DMS153 treated with DMSO at 0.1 percent for 48 hours (cell line): ENCODE data around the gene ACADS.
"Not testable (repeated sequence)": the region's sequence is repeated elsewhere in the genome, so short reads cannot be mapped to it uniquely, and the experiment has no call there.

Source experiments
- DNase-seq: peaks from one replicate; lab custom pipeline; 2025; ENCODE audit not compliant: unreplicated experiment; lab: John Stamatoyannopoulos, UW

The ACADS gene

DNA sequence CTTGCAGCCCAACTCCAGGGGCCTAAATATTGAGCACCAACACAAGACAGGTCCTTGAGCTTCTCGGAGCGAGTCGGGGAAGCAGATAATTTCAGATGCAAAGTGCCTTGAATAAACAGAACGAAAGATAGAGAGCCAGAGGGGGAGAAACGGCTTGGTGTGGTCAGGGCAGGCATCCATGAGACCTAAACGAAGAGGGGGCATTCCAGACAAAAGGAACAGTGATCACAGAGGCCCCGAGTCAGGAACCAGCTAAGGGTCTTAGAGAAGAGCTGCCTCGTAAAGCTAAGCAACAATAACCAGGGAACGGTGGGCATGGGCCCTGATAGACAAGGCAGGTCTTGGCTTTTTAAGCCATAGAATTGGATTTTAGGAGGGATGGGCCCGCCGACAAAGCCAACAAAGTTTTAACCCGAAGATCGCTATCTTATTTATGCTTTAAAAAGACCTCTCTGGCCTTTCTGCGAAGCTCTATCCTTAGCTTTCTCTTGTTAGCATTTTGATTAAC, 421 bp upstream of the ACADS start:
- peak; percentile 38 for DNase-seq

DNA sequence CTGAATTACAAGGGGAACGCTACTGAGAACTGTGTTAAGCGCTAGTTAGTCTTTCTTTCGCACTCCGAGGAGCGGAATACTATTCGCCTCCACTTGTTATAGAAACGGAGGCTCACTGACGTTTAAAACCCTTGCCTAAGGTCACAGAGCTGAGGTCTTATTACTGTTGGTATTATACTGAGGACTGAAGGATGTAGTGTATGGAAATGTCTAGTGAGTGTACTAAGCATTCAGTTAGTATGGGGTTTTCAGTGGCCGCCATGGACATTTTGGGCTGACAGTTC, 826 bp downstream of the ACADS start:
- no peak for DNase-seq

DNA sequence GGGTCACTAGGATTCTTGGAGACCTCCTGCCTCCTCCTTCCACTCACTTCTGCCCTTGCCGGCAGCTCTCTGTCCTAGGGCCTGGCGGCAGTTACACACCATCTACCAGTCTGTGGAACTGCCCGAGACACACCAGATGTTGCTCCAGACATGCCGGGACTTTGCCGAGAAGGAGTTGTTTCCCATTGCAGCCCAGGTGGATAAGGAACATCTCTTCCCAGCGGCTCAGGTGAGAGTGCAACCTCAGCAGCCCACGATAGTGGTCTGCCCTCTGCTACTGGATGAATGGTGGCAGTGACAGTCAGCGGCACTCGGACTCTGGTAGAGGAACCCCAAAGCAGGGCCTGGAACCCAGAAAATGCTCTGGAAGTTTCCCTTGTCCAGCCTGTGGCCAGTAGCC, 1.3 kb downstream of the ACADS start:
- DNase-seq, result no peak

DNA sequence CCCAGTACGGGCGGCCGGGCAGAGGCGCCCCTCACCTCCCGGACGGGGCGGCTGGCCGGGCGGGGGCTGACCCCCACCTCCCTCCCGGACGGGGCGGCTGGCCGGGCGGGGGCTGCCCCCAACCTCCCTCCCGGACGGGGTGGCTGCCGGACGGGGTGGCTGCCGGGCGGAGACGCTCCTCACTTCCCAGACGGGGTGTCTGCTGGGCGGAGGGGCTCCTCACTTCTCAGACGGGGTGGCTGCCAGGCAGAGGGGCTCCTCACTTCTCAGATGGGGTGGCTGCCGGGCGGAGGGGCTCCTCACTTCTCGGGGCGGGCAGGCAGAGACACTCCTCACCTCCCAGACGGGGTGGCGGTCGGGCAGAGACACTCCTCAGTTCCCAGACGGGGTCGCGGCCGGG, 6.6 kb downstream of the ACADS start:
- not testable (repeated sequence) for DNase-seq

DNA sequence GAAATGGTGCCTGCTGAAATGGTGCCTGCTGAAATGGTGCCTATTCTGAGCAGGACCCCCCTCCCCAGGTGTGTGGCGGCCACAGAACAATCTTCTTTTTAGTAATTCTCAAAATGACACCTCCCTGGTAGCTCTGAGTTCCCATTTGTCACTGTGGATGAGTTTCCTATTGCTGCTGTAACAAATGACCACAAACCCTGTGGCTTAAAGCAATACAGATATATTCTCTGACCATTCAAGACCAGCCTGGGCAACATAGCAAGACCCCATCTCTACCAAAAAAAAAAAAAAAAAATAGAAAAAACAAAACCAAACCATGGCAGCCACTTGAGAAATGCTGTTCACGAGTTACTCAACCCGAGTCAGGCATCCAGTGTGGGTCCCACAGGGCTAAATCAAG, 7.9 kb downstream of the ACADS start:
- no peak for DNase-seq

DNA sequence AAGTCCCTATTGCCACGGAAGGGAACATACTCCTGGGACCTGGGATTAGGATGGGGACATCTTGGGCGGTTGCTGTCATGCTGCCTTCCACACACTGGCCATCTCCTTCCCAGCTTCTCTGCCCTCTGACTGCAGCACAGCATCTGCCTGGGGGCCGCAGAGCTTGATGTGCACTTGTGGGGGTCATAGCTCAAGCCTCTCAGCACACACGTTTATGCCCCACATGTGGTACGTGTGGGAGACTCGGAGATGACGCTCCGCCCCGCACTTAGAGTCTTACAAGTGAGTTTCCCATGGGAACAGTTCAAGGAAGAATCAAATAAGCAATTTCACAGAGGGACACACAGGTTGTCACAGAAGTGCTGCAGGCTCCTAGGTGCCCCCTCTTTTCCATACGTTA, 8.6 kb downstream of the ACADS start:
- no peak for DNase-seq

DNA sequence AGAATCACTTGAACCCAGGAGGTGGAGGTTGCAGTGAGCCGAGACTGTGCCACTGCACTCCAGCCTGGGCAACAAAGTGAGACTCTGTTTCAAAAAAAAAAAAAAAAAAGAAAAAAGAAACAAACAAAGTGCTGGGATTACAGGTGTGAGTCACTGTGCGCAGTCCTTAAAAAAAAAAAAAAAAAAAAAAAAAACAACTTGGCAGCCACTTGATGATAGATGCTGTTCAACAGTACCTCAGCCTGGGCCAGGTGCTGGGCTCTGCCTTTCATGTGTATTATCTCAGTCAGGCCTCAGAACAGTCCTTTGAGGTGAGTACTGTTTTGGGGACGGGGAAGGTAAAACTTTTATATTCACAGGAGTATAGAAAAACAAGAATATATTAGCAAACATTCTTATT, 9.6 kb downstream of the ACADS start:
- no peak for DNase-seq

DNA sequence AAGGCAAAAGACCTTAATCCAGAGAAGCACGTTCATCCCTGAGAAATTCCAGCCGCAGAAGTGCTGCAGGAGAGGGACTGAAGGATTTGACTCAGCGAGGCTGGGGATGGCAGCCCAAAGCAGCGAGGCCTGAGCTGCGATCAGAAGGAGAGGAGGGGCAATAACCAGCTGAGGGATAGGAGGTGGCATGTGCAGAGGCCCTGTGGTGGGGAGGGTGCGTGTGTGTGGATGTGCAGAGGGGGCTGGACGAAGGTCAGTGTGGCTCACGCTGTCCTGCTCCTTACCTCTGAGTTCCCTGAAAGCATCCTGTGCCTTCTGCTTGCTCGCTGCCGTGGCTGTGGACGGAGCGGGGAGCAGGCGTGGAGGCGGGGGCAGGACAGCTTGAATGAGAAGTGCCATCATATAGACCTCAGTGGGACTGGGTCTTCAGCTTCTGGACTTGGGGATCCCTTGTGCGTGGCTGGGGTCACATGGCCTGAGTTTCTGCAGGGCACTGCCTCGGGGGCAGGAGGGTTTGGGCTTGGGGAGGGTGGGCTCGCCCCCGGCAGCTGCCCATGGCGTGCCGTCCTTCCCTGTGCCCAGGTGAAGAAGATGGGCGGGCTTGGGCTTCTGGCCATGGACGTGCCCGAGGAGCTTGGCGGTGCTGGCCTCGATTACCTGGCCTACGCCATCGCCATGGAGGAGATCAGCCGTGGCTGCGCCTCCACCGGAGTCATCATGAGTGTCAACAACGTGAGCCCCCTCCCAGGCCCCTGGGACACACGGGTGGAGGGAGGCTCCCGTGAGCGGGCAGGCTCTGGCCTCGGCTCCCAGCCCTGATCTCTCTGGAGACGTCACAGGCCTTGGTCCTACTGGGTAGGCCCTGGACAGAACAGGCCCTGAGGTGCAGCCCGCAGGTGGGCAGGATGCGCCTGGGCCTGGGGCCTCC, 11.0 kb downstream of the ACADS start:
- no peak for DNase-seq

DNA sequence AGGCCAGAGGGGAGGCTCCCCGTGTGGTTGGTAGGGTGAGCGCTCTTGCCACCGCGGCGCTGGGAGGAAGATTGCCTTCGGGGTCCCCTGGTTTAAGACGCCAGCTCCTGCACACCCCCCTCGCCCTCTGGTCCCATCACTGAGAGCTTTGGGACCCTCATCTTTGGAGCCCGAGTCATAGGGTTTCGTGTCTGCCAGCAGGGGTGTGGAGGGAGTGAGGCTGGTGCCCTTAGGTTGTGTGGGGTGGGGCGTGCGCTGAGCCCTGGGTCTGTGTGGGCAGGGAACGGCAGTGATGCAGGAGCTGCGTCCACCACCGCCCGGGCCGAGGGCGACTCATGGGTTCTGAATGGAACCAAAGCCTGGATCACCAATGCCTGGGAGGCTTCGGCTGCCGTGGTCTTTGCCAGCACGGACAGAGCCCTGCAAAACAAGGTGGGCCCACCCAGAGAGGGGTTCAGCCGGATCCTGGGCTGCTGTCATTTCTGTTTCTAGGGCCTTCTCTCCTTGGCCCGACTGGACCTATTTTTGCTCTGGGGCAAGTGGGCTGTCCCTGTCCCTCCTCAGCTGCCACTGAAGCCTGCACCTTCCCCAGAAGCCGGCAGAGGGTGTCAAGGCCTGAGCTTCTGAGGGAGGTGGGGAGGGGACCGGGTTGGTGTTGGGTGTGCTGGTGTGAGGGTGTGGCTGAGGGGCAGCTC, 12.1 kb downstream of the ACADS start:
- no peak for DNase-seq

DNA sequence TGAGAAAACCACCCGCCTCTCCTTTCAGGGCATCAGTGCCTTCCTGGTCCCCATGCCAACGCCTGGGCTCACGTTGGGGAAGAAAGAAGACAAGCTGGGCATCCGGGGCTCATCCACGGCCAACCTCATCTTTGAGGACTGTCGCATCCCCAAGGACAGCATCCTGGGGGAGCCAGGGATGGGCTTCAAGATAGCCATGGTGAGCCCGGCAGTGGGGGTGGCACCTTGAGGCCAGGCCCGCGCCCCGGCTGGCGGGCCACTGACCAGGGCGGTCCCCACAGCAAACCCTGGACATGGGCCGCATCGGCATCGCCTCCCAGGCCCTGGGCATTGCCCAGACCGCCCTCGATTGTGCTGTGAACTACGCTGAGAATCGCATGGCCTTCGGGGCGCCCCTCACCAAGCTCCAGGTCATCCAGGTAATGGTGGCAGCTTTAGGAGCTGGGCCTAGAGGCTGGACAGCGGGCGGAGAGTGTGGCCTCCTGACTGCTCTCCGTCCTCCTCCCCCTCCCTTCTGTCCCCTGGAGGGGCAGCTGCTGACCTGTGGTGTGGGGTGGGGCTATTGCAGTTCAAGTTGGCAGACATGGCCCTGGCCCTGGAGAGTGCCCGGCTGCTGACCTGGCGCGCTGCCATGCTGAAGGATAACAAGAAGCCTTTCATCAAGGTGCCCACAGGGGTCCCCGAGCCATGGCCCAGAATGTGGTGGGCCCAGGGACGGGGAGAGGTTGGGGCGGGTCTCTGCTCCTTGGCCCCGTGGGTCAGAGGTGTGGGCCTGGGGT, 12.8 kb downstream of the ACADS start:
- DNase-seq, result no peak

DNA sequence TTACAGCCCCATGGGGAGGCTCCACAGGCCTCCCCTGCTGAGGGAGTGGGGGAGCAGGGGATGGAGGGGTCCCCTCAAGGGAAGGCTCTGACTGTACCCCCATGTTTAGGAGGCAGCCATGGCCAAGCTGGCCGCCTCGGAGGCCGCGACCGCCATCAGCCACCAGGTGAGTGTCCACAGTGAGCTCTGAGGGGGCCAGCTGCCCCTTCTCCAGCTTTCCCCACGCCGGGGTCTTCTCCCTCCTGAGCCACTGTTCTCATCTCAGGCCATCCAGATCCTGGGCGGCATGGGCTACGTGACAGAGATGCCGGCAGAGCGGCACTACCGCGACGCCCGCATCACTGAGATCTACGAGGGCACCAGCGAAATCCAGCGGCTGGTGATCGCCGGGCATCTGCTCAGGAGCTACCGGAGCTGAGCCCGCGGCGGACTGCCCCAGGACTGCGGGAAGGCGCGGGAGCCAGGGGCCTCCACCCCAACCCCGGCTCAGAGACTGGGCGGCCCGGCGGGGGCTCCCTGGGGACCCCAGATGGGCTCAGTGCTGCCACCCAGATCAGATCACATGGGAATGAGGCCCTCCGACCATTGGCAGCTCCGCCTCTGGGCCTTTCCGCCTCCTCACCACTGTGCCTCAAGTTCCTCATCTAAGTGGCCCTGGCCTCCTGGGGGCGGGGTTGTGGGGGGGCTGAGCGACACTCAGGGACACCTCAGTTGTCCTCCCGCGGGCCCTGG, 13.6 kb downstream of the ACADS start:
- no peak for DNase-seq

DNA sequence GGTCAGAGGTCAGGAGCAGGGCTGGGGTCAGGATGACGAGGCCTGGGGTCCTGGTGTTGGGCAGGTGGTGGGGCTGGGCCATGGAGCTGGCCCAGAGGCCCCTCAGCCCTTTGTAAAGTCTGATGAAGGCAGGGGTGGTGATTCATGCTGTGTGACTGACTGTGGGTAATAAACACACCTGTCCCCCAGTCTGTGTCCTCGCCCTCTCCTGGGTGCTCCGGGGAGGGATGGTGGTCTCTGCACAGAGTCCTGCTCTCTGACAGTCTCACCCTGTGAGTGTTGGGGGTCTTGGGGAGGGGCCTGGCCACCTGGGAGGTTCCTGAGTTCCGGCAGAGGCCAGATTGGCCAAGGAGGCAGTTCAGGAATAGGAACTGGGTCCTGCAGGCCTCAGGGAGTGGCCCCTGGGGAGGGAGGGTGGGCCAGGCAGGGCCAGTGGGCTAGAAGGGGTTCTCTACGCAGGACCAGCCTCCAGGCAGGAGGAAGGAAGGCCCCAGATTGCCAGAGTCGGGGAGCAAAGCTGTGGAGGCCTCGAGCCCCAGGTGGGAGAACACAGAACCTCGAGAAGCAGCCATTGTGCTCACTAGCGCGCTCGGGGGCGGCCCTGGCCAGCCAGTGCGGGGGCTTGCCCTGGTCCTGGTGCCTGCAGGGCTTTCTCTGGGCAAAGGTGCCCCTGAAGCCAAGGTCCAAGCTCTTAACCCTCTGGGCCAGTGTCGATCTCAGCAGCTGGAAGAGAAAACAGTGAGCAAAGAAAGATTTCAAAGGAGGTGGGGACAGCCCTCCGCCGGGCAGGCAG, 14.4 kb downstream of the ACADS start:
- DNase-seq, result no peak

DNA sequence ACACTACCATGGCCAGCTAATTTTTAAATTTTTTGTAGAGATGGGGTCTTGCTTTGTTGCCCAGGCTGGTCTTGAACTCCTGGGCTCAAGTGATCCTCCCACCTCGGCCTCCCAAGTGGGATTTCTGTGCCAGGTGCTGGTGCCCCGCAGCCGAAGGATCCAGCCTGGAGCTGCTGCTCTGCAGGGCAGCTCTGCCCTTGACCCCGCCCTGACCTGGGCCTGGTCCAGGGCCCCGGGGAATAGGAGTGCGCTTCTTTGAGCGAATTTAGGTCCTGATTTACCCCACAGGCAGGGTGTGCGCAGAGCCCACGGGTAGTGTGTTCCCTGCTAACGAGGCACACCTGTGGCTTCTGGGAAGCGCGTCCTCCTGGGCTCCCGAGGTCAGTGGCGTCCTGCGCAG, 15.2 kb downstream of the ACADS start:
- no peak for DNase-seq

DNA sequence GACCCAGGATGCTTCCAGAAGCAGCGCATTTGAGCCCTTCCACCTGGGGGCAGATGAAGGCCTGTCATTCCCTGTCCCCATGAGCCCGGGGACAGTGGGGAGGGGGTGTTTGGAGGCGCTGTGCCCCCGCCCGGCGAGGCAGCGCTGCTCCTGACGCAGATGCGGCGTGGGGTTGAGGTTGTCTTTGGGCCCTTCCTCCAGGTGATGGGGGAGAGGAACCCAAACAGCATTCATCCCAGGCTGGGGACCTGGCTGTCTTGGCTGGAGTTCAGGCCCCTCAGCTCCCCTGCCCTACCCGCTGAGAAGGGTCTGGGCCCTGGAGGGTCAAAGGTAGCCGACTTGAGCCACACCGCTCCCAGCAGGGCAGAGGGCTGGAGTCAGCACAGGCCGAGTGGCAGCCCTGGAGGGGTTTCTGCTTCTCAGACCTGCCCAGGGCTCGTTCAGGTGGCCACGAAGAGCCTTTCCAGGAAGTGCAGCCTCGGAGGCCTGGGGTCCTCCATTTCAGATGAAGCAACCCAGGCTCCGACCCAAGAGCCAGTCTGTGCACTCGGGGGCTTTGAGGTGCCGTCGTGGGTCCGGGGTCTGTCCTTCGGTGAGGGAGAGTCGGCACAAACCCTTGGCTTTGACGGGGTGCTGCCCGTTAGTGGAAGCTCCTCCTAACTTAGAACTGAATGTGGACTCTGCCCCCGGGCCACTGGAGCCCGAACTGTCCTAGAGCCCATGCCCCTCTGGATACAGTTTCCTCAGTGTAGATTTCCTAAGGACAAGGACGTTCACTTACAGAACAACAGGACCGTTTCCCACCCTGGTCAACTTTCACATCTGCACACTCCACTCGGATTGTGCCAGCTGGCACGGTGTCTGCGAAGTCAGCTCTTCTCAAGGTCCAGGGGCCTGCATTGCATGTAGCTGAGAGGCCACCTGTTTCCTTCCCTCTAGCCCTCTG, 16.1 kb downstream of the ACADS start:
- DNase-seq, result no peak

DNA sequence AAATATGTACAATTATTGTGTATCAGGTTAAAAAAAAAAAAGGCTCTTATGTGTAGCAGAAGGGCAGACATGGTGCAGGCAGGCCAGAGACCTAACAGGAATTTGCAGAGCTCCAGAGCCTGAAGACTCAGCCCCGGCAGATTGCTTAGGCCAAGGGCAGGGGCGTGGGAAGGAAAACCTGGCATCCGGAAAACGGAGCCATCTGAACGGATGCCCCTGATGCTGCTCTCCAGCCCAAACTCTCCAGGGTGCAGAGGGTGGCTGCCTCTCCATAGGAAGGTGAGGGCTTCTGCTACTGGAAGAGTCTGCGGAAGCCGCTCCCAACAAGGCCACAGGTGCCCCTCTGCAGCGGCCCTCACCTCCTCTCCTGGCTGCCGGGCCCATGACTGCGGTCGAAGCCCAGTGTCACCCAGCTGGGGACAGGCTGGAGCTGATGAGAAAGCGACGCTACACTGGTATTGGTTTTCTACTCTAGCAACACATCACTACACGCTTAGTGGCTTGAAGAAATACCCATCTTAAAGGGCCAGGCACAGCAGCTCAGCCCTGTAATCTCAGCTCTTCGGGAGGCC, 19.4 kb downstream of the ACADS start:
- DNase-seq, result no peak

DNA sequence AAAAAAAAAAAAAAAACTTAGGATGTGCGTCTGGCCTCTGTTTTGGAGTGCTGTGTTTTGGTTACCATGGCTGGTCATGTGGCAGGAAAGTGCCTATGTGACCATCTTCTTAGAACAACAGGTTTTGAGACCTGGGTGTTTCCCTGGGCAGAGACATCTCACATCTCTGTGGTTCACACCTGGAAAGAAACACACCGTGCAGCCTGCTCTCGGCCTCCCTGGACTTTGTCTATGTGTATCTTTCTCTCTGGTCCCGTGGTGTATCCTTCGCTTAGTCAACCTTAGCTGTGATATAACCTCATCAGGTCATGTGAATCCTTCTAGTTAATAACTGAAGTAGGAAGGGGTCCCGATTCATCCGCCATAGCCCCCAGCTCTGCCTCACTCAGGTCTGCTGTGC, 22.6 kb downstream of the ACADS start:
- no peak for DNase-seq

DNA sequence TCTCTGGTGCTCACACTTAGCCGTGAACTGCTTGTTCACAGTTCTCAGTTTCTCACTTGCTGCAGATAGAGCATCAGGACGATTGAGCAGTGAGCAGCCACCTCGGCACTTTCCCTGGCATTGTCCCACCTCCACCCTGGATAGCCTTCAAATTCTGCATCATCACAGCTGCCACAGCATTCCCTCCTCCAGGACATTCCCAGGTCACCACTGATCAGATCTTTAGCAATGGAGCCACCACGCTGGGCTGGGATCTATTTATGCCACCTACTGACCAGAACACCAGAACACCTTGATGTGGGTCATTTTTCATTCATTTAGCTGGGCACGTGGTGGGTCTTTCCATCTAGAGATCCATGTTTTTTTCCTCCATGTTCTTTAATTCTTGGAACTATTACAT, 23.6 kb downstream of the ACADS start:
- DNase-seq, result no peak

DNA sequence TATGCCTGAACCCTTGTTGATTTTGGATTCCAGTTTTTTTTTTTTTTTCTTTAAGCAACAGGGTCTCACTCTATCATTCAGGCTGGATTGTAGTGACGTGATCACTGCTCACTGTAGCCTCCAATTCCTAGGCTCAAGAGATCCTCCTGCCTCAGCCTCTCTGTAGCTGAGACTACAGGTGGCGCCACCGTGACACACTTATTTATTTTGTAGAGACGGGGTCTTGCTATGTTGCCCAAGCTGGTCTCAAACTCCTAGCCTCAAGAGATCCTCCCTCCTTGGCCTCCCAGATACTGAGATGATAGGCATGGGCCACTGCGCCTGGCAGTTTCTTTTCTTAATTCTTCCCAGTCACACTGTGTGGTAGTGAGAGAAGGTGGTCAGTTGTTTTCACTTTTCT, 25.2 kb downstream of the ACADS start:
- DNase-seq, result no peak

DNA sequence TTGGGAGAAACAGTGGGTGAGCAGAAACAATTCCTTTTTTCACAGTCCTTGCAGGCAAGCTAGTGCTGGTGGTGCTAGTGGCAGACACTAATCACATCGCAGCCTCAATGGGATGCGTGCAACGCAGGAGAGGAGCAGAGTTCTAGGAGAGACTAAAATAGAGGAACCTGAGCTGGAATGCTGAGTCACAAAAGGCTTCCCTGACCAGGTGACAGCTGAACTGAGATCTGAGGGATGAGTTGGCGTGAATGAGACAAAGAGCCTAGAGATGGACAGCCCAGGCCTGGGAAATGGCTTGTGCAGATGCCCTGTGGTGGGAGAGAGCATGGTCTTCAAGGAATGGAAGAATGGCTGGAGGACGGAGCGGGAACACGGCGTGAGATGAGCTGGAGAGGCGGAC, 25.8 kb downstream of the ACADS start:
- no peak for DNase-seq
